ENCODE measurements around the gene SHROOM3.

SHROOM3 gene

DNA sequence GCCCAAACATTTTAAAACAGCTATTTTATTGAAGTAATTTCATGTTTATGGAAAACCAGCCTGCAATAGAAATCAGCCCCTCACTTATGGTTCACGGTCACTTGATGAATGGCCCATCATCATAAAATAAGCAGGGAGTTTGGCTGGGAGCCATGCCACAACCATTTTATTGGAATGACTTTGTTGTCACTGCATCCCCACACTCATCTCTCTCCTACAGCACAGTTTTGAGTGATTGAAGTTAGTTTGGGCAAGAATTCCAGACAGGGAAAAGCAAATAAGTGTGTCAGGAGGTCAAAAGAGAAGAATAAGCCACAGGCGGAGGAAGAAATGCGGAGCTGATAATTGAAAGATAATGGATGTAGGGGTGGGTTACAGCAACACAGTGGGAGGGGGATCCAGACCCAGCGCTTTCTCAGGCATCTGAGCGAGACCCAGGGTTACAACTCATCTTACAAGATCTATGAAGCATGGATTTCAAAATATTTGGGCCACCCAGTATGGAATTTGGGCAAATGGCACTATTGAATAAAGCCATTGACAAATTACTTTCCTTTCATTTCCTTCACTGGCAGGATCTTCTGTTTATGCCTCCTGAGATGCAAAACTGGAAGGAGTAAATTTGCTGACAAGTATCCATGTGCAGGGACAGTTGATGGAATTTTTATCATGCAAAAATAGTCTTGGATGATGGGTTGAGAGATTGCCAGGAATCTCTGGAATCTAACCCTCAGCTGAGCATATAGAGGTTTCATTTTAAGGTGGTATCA is 100.8 kb downstream of the SHROOM3 start:
- Histone ChIP-seq H3K9ac (ENCODE audit: low read depth in 1 of 2, low read length in 2 of 2) (no peak overlapping the region), H3K4me1 (ENCODE audit: control insufficient read depth in 1 of 2, insufficient read depth in 2 of 2, low read length in 2 of 2) (no peaks in the 10 kb centered on the region), H3K27ac (ENCODE audit: low read depth, low read length) (no peak overlapping the region), H3K9me3 (ENCODE audit: control insufficient read depth in 1 of 2, low read length in 2 of 2) (no peaks in the 10 kb centered on the region), H3K4me3 (ENCODE audit: low read depth in 1 of 2, low read length in 2 of 2) (no peak overlapping the region), H3K36me3 (ENCODE audit: control insufficient read depth in 1 of 2, insufficient read depth in 2 of 2, low read length in 2 of 2) (no peaks in the 10 kb centered on the region), H3K27me3 (ENCODE audit: control insufficient read depth in 1 of 2, insufficient read depth in 2 of 2, low read length in 2 of 2) (no peaks in the 10 kb centered on the region)

DNA sequence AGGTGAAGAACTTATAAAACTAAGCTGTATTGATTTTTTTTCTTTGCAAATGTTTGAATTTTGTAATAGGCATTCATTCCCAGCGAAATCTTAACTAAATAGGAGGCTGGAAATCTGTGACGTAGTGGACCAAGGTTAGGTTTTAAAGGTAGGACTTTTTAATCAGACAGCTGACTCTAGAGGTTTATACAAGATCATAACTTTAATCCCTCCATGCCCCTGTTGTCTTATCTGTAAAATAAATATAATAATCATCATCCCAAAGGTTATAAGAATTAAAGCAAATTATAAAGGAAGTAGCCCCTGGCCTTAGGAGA is 101.3 kb downstream of the SHROOM3 start:
- Histone ChIP-seq H3K9ac (ENCODE audit: low read depth in 1 of 2, low read length in 2 of 2) (no peak overlapping the region), H3K27me3 (ENCODE audit: control insufficient read depth in 1 of 2, insufficient read depth in 2 of 2, low read length in 2 of 2) (no peaks in the 10 kb centered on the region), H3K36me3 (ENCODE audit: control insufficient read depth in 1 of 2, insufficient read depth in 2 of 2, low read length in 2 of 2) (no peaks in the 10 kb centered on the region), H3K4me3 (ENCODE audit: low read depth in 1 of 2, low read length in 2 of 2) (no peak overlapping the region), H3K4me1 (ENCODE audit: control insufficient read depth in 1 of 2, insufficient read depth in 2 of 2, low read length in 2 of 2) (no peaks in the 10 kb centered on the region), H3K27ac (ENCODE audit: low read depth, low read length) (no peak overlapping the region), H3K9me3 (ENCODE audit: control insufficient read depth in 1 of 2, low read length in 2 of 2) (no peaks in the 10 kb centered on the region)

DNA sequence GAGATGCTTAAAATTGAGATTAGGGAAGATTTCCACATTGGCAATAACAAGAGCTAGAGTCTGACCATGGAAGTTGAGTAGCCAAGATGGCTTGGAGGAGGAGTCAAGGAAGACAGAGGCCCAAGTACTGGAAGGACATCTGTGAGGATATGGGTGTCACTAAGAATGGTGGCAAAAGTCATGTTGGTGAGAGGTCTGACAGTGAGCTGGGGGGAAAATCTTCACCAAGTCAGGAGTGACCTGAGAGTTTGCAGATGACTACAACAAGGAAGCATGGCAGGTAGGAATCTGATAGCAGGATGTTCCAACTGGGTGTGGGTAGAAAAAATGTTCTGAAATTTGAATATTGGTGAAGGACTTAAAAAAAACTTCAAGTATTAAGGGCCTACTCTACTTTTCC is 103.3 kb downstream of the SHROOM3 start:
- no peak overlapping the region for H3K4me3 ChIP-seq (ENCODE audit: low read depth in 1 of 2, low read length in 2 of 2)
- no peak overlapping the region for H3K27ac ChIP-seq (ENCODE audit: low read depth, low read length)
- no peaks in the 10 kb centered on the region for H3K4me1 ChIP-seq (ENCODE audit: control insufficient read depth in 1 of 2, insufficient read depth in 2 of 2, low read length in 2 of 2)
- H3K36me3 ChIP-seq (ENCODE audit: control insufficient read depth in 1 of 2, insufficient read depth in 2 of 2, low read length in 2 of 2) = no peaks in the 10 kb centered on the region
- no peaks in the 10 kb centered on the region for H3K27me3 ChIP-seq (ENCODE audit: control insufficient read depth in 1 of 2, insufficient read depth in 2 of 2, low read length in 2 of 2)
- no peak overlapping the region for H3K9ac ChIP-seq (ENCODE audit: low read depth in 1 of 2, low read length in 2 of 2)
- H3K9me3 ChIP-seq (ENCODE audit: control insufficient read depth in 1 of 2, low read length in 2 of 2) = no peaks in the 10 kb centered on the region

DNA sequence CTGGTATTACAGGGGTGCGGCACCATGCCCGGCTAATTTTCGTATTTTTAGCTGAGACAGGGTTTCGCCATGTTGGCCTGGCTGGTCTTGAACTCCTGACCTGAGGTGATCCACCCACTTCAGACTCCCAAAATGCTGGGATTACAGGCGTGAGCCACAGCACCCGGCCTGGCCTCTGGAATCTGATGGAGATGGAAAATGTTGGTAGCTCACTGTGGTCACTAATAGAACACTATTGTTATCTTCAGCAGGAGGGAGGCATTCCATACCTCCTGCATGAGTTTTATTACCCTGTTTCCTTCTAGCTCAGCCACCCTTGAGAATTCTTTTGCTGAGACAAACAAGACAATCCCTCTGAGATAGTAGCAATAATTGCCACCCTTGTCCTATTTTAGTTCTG is 105.0 kb downstream of the SHROOM3 start:
- Histone ChIP-seq H3K4me3 (ENCODE audit: low read depth in 1 of 2, low read length in 2 of 2) (no peak overlapping the region), H3K9ac (ENCODE audit: low read depth in 1 of 2, low read length in 2 of 2) (no peak overlapping the region), H3K9me3 (ENCODE audit: control insufficient read depth in 1 of 2, low read length in 2 of 2) (no peaks in the 10 kb centered on the region), H3K4me1 (ENCODE audit: control insufficient read depth in 1 of 2, insufficient read depth in 2 of 2, low read length in 2 of 2) (no peaks in the 10 kb centered on the region), H3K27ac (ENCODE audit: low read depth, low read length) (no peak overlapping the region), H3K27me3 (ENCODE audit: control insufficient read depth in 1 of 2, insufficient read depth in 2 of 2, low read length in 2 of 2) (no peaks in the 10 kb centered on the region), H3K36me3 (ENCODE audit: control insufficient read depth in 1 of 2, insufficient read depth in 2 of 2, low read length in 2 of 2) (no peaks in the 10 kb centered on the region)

DNA sequence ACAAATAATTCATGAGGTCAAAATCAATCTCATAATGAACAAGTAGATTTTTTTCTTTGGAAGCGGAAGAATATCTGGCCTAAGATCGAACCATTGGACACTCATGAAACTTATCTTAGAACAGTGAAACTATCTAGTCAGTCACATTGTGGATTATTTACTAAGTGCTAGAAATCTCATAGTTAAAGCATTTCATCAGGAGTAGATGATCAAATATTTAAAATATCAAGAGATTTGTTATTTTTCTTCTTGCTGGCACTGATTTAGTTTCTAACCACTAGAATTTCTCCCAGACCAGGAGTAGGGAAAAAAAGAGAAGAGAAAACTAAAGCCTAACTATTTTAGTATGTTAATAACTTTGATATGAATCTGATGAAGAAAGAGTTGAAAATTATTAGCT is 105.5 kb downstream of the SHROOM3 start:
- H3K4me1 ChIP-seq (ENCODE audit: control insufficient read depth in 1 of 2, insufficient read depth in 2 of 2, low read length in 2 of 2) = no peaks in the 10 kb centered on the region
- no peaks in the 10 kb centered on the region for H3K9me3 ChIP-seq (ENCODE audit: control insufficient read depth in 1 of 2, low read length in 2 of 2)
- H3K27ac ChIP-seq (ENCODE audit: low read depth, low read length) = no peak overlapping the region

DNA sequence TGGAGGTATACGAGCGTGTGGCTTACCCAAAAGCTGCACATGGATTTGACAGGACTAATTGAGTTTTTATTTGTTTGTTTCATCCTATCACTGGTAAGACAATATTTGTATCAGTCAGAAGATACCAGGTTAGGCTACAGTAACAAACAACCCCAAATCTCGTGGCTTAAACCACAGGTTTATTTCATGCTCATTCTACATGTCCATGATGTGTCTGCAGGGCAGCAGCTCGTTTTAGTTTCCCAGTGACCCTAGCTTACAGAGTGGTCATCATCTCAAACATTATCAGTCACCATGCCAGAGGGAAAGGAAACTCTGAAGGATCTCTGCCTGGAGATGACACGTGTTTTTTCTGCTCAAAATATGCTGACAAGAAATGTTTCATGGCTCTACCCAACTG is 108.3 kb downstream of the SHROOM3 start:
- H3K36me3 ChIP-seq (ENCODE audit: control insufficient read depth in 1 of 2, insufficient read depth in 2 of 2, low read length in 2 of 2) = no peaks in the 10 kb centered on the region
- no peaks in the 10 kb centered on the region for H3K9me3 ChIP-seq (ENCODE audit: control insufficient read depth in 1 of 2, low read length in 2 of 2)

More for the DNA sequence above, 105.5 kb downstream of the SHROOM3 start:
- H3K9ac ChIP-seq (ENCODE audit: low read depth in 1 of 2, low read length in 2 of 2) = no peak overlapping the region
- no peaks in the 10 kb centered on the region for H3K36me3 ChIP-seq (ENCODE audit: control insufficient read depth in 1 of 2, insufficient read depth in 2 of 2, low read length in 2 of 2)
- no peaks in the 10 kb centered on the region for H3K27me3 ChIP-seq (ENCODE audit: control insufficient read depth in 1 of 2, insufficient read depth in 2 of 2, low read length in 2 of 2)
- H3K4me3 ChIP-seq (ENCODE audit: low read depth in 1 of 2, low read length in 2 of 2) = no peak overlapping the region

DNA sequence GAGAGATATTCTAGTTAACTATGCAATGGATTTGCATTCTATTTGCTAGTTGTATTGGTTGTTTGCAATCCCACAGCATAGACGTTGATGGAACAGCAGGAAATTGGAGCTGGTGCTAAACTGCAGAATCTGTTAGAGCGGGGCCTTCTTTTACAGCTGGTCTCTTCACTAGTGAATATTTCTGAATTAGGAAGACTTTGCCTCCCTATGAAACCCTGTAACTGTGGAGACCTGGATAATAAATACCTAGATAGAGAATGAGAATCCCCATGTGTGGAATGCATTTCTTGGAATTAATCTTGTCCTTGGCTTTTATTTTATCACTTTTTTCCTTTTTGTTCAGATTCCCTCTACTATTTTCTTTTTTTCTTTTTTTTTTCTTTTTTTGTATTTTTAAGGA is 109.7 kb downstream of the SHROOM3 start:
- Histone ChIP-seq H3K27me3 (ENCODE audit: control insufficient read depth in 1 of 2, insufficient read depth in 2 of 2, low read length in 2 of 2) (no peaks in the 10 kb centered on the region), H3K27ac (ENCODE audit: low read depth, low read length) (no peak overlapping the region), H3K9me3 (ENCODE audit: control insufficient read depth in 1 of 2, low read length in 2 of 2) (no peaks in the 10 kb centered on the region), H3K36me3 (ENCODE audit: control insufficient read depth in 1 of 2, insufficient read depth in 2 of 2, low read length in 2 of 2) (no peaks in the 10 kb centered on the region), H3K9ac (ENCODE audit: low read depth in 1 of 2, low read length in 2 of 2) (no peak overlapping the region), H3K4me1 (ENCODE audit: control insufficient read depth in 1 of 2, insufficient read depth in 2 of 2, low read length in 2 of 2) (no peaks in the 10 kb centered on the region), H3K4me3 (ENCODE audit: low read depth in 1 of 2, low read length in 2 of 2) (no peak overlapping the region)

More for the DNA sequence above, 108.3 kb downstream of the SHROOM3 start:
- Histone ChIP-seq H3K4me3 (ENCODE audit: low read depth in 1 of 2, low read length in 2 of 2) (no peak overlapping the region), H3K27ac (ENCODE audit: low read depth, low read length) (no peak overlapping the region), H3K27me3 (ENCODE audit: control insufficient read depth in 1 of 2, insufficient read depth in 2 of 2, low read length in 2 of 2) (no peaks in the 10 kb centered on the region), H3K4me1 (ENCODE audit: control insufficient read depth in 1 of 2, insufficient read depth in 2 of 2, low read length in 2 of 2) (no peaks in the 10 kb centered on the region), H3K9ac (ENCODE audit: low read depth in 1 of 2, low read length in 2 of 2) (no peak overlapping the region)

DNA sequence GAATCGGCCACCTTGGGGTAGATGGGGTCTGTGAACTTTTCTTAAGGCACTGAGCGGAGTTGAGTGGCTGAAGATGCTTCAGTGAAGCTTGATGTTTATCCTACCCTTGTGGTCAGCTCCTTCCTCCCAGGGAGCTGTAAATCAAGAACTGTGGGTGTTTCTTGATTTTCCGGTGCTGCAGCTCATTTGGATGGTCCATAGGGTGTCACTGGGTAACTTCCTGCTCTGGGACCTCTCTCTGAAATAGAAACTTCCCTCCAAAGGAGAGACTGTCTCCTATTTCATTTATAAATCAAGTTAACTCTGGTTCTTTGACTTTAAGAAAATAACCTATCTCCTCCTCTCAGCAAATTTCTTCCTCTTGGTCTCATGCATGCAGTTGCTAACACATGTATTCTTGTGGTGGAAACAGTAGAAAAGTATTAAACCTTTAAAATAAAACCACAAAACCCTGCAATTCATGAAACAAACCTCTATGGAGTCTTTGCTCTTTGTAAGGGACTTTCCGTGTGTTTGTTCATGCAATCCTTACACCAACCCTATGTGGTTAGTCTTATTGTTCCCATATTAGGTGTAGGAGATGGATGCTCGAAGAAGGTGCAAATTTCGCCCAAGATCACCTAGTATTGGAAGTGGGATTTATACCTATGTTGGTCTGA is 110.3 kb downstream of the SHROOM3 start:
- H3K4me1 ChIP-seq (ENCODE audit: control insufficient read depth in 1 of 2, insufficient read depth in 2 of 2, low read length in 2 of 2) = no peaks in the 10 kb centered on the region
- H3K9me3 ChIP-seq (ENCODE audit: control insufficient read depth in 1 of 2, low read length in 2 of 2) = no peaks in the 10 kb centered on the region
- no peak overlapping the region for H3K9ac ChIP-seq (ENCODE audit: low read depth in 1 of 2, low read length in 2 of 2)

DNA sequence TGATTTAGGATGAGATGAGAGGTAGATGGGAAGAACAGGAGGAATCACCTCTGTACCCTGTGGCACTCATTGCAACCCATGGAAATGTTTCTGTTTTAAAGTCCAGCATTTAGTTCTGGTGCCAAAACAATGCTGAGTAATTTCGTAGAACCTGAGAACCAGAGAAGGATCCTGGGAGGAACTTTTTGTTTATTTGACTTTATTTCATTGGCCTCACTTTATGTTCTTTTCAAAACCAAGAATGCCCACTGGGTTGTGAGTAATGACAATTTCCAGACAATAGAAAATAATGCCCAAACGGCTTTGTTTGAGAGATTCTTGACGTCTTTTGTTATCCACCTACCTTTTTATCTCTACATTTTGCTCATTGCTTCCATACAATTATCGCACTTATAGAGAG is 111.3 kb downstream of the SHROOM3 start:
- H3K27ac ChIP-seq (ENCODE audit: low read depth, low read length) = no peak overlapping the region
- no peak overlapping the region for H3K9ac ChIP-seq (ENCODE audit: low read depth in 1 of 2, low read length in 2 of 2)
- H3K36me3 ChIP-seq (ENCODE audit: control insufficient read depth in 1 of 2, insufficient read depth in 2 of 2, low read length in 2 of 2) = no peaks in the 10 kb centered on the region
- H3K4me1 ChIP-seq (ENCODE audit: control insufficient read depth in 1 of 2, insufficient read depth in 2 of 2, low read length in 2 of 2) = no peaks in the 10 kb centered on the region
- H3K4me3 ChIP-seq (ENCODE audit: low read depth in 1 of 2, low read length in 2 of 2) = no peak overlapping the region
- H3K27me3 ChIP-seq (ENCODE audit: control insufficient read depth in 1 of 2, insufficient read depth in 2 of 2, low read length in 2 of 2) = no peaks in the 10 kb centered on the region
- no peaks in the 10 kb centered on the region for H3K9me3 ChIP-seq (ENCODE audit: control insufficient read depth in 1 of 2, low read length in 2 of 2)

More for the DNA sequence above, 110.3 kb downstream of the SHROOM3 start:
- no peak overlapping the region for H3K27ac ChIP-seq (ENCODE audit: low read depth, low read length)
- no peaks in the 10 kb centered on the region for H3K36me3 ChIP-seq (ENCODE audit: control insufficient read depth in 1 of 2, insufficient read depth in 2 of 2, low read length in 2 of 2)
- H3K27me3 ChIP-seq (ENCODE audit: control insufficient read depth in 1 of 2, insufficient read depth in 2 of 2, low read length in 2 of 2) = no peaks in the 10 kb centered on the region
- no peak overlapping the region for H3K4me3 ChIP-seq (ENCODE audit: low read depth in 1 of 2, low read length in 2 of 2)

DNA sequence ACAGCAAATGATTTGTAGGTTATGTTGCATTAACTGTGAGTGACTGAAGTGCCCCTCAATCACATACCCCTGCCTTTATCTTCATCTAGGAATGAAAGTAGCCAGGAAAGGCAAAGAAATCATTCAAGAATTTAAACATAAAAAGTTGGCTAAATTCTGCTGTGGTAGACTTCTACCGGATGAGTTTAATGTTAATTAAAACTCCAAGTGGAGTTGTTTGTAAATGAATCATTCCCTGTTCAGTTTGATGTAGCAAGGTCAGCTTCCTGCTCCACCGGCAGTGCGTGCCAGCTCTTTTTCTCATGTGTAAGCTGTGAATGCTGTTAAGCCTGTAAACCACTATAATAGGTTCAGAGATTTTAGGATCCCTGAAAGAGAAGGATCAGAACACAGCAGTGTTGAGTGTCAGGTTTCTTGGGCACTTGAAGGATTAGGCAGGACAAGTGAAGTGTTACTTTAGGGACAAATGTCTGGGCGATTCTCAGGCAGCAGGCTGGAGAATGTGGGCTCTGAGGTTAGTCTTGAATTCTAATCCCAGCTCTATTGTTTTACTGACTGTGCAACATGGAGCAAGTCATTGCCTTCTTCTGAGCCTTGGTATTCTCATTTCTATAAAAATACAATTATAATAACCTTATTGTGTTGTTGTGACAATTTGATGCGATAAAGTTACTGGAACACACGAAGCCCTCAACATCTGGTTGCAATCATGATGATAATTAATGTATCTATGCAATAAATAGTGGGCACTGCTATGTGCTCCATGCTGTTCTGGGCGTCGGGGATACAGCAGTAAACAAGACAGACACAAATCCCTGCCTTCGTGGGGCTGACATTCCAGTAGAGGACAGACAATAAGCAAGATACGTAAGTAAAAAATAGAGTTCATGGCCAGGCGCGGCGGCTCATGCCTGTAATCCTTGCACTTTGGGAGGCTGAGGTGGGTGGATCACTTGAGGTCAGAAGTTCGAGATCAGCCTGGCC is 112.0 kb downstream of the SHROOM3 start:
- Histone ChIP-seq H3K9ac (ENCODE audit: low read depth in 1 of 2, low read length in 2 of 2) (no peak overlapping the region), H3K4me1 (ENCODE audit: control insufficient read depth in 1 of 2, insufficient read depth in 2 of 2, low read length in 2 of 2) (no peaks in the 10 kb centered on the region), H3K9me3 (ENCODE audit: control insufficient read depth in 1 of 2, low read length in 2 of 2) (no peaks in the 10 kb centered on the region), H3K27me3 (ENCODE audit: control insufficient read depth in 1 of 2, insufficient read depth in 2 of 2, low read length in 2 of 2) (no peaks in the 10 kb centered on the region), H3K36me3 (ENCODE audit: control insufficient read depth in 1 of 2, insufficient read depth in 2 of 2, low read length in 2 of 2) (no peaks in the 10 kb centered on the region), H3K27ac (ENCODE audit: low read depth, low read length) (no peak overlapping the region), H3K4me3 (ENCODE audit: low read depth in 1 of 2, low read length in 2 of 2) (no peak overlapping the region)

All from duodenal mucosa (tissue), 2 donors.